HG03175 (cell line): ENCODE results near the gene LPCAT3.
"Not testable (repeated sequence)": the region's sequence is repeated elsewhere in the genome, so short reads cannot be mapped to it uniquely, and the experiment has no call there.

Experiments
- ATAC-seq: cut with Tn5 transposase; IDR thresholded peaks from one replicate; pipeline ENCODE4 v1.9.1; 2021; ENCODE audit warnings: mild to moderate bottlenecking, moderate library complexity; ENCODE audit not compliant: unreplicated experiment

The LPCAT3 gene

GRCh38 chr12:7018350-7019042 lies at the start of gene LPCAT3:
Gene LPCAT3 (minus strand): TSS chr12:7018476. CDS start chr12:7018424, 52 bp downstream.
- peak; percentile 95 for ATAC-seq

GRCh38 chr12:7067096-7067495 lies 48.8 kb upstream of the LPCAT3 start:
- ATAC-seq: no peak

GRCh38 chr12:7066596-7066995 lies 48.3 kb upstream of the LPCAT3 start:
- ATAC-seq: no peak

GRCh38 chr12:7065073-7065623 lies 46.9 kb upstream of the LPCAT3 start:
- no peak for ATAC-seq

DNA sequence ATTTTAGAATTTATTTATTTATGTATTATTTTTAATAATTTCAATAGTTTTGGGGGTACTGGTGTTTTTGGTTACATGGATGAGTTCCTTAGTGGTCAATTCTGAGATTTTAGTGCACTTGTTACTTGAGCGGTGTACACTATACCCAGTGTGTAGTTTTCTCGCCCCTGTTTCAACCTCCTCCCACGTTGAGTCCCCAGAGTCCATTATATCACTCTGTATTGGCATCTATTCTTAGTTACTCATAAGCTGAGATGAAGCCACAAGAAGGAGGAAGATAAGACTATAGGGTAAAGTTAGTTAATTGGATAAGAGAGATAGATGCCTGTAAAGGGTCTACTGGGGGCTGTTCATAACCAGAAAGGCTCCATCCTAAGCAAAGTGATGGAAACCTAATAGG lies 46.2 kb upstream of the LPCAT3 start:
- ATAC-seq: no peak

- no peak for ATAC-seq
These were observed 43.3 kb upstream of the LPCAT3 start for GRCh38 chr12:7061596-7061995.

DNA sequence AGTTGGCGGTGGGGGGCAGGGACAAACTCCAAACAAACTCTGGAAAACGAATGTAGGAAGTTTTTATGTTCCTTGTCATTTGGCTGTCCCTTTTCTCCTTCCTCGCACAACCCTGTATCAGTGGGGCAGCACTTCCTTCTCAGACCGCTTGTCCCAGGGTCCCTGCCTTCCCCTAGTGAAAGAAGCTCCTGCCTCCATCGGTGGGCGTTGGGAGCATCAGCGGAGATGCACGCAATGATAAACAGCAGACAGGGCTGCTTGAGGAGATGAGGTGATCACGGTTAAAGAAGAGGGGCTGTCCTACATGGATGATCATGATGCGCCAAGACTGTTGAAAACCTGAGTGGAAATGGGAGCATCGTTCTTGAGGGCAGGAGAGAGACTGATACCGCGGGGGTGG lies 42.9 kb upstream of the LPCAT3 start:
- no peak for ATAC-seq

GRCh38 chr12:7060353-7060954 lies 42.2 kb upstream of the LPCAT3 start, which contains the start of gene C1S:
Gene C1S (plus strand): TSS chr12:7060718. CDS start chr12:7061913, 1,195 bp downstream.
- no peak for ATAC-seq

DNA sequence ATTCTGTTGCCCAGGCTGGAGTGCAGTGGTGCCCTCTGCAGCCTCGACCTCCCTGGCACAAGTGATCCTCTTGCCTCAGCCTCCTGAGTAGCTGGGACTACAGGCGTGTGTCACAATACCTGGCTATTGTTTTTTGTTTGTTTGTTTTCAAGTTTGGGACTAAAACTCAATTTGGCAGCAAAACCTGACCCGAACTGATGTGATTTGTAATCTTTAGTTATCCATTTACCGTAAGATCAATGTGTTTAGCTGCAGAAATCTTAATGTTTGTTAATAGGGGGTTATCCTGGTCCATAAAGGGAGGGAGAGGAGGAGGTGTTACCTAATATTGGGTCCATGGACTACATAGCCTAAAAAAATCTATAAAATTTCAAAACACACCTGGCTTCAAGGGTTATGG lies 41.5 kb upstream of the LPCAT3 start:
- ATAC-seq: no peak

GRCh38 chr12:7058850-7059395 lies 40.6 kb upstream of the LPCAT3 start:
- ATAC-seq: no peak

DNA sequence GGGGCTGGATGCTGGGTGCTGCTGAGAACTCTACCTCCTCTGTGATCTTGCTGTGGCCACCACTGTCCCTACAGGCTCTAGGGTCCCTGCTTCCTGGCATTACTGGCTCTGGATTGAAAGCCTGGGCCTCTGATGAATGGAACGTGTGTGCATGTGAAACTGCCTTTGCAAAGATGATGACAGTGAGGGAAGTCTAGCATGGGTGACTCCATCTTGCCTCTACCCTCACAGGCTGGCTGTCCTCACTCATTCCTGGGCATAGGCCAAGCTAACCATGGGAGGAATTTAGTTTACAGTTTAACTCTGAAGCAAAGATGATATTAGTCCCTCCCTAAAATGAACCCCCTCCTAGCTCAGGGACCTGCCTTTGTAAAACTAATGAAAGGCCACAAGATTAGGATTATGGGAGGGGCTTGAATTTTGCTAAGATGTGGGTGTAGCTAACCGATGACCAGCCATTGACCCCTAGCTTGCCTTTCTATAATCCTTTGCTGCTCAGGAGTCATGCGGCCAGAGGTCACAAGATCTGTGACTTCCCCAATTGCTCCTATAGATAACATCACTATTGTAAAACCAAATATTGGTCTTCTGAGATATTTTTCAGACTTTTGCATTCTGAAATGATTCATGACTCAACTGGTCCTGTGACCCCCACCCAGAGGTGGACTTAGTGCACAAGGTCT lies 40.0 kb upstream of the LPCAT3 start:
- ATAC-seq: no peak

DNA sequence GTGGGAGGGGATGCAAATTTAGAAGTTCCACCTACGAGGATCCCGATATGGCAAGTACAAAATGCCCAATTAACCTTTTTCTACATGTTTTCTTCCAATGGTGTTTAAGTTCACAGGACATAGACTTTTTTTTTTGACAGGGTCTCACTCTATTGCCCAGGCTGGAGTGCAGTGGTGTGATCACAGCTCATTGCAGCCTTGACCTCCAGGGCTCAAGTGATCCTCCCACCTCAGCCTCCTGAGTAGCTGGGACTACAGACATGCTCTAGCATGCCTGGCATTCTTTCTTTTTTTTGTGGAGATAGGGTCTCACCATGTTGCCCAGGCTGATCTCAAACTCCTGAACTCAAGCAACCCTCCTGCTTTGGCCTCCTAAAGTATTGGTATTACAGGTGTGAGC lies 37.5 kb upstream of the LPCAT3 start:
- not testable (repeated sequence) for ATAC-seq

- ATAC-seq: no peak
These were observed 36.6 kb upstream of the LPCAT3 start for GRCh38 chr12:7054925-7055324.

- ATAC-seq: not testable (repeated sequence)
These were observed 31.7 kb upstream of the LPCAT3 start for GRCh38 chr12:7049973-7050372.

GRCh38 chr12:7049445-7049951 lies 31.2 kb upstream of the LPCAT3 start:
- not testable (repeated sequence) for ATAC-seq

DNA sequence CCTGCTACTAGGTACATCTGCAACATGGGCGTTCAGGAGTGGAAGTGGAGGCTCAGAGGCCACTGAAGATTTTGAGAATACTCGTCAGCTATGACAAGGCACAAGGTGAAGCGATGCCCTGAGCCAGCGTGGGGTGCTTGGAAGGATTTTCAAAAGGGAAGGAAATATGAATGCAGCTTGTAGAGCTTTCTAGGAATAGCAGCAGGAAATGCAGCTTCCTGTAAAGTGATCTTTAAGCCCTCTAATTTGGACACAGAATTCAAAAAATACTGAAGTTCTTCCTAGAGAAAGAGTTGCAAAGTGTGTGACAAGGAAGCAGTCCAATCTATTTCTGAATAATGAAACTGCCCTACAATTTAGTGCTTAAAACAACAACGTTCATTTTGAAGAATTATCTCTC lies 29.0 kb upstream of the LPCAT3 start:
- ATAC-seq: no peak

- no peak for ATAC-seq
These were observed 28.3 kb upstream of the LPCAT3 start for GRCh38 chr12:7046383-7047105.

DNA sequence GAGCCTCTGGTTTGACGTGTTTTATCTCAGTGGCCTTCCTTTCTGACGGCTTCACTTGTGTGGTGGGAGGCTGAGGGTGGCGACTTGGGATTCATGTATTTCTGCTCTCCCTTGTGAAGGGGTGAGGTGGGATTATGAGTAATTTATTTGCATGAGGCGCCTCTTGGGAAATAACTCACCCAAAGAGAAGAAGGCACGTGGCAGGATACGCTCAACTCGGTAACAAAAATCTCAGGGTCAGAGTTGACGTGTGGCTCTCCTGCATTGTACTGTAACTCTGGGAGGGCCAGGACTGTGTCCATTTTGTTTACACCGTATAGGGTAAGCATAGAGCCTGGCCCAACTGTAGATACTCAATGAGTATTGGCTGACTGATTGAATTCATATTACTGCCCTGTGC lies 27.6 kb upstream of the LPCAT3 start:
- ATAC-seq: no peak

DNA sequence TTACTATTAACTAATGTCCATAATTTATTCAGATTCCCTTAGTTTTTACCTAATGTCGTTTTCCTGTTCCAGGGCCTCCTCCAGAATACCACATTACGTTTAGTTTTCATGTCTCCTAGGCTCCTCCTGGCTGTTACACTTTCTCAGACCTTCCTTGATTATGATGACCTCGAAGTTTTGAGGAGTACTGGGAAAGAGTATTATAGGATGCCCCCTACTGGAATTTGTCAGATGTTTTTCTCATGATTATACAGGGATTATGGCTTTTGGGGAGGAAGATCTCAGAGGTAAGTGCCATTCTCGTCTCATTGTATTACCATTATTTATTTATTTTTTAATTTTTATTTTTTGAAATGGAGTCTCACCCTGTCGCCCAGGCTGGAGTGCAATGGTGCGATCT lies 24.6 kb upstream of the LPCAT3 start:
- ATAC-seq: no peak

DNA sequence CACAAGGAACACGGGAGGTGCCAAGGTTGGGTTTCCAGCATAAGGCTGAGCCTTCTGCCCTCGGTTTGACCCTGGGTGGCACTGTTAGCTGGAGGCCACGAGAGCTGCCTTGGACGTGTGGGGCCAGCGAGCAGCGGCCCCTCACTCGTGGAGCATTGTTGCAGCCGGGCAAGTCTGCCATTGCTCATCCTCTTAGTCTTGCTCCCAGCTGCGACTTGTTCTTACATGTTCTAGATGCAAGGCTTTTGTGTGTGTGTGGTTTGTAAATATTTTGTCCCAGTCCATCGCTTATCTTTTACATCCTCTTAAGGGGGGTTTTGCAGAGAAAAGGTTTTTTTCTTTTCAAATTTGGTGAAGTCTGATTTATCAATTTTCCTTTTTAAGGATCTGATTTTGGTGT lies 21.1 kb upstream of the LPCAT3 start:
- ATAC-seq: no peak

DNA sequence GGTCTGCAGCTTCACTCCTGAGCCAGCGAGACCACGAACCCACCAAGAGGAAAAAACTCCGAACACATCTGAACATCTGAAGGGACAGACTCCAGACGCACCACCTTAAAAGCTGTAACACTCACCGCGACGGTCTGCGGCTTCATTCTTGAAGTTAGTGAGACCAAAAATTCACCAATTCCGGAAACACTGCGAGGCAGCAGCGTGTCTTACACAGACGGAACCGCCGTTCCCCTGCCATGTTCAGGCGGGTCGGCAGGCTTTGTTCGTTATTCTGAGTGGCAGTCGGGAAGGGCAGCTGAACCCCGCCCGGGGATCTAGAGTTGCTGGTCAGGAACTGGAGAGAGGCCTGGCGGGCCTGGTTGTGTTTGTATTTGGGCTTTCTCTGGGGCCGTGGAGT lies 20.3 kb upstream of the LPCAT3 start:
- ATAC-seq: no peak
